Hepatocyte (in vitro differentiated cells): ENCODE measurements around the gene FRMD3. TPM values are rescaled to one million over a fixed set of nuclear protein-coding genes. Genes with fewer than 3 reads are reported as not detected.

Experiments
- DNase-seq: peaks from one replicate; pipeline ENCODE4 v3.0.0-alpha.2; 2016; ENCODE audit warnings: low spot score
- H2AFZ ChIP-seq: fragments of 200-600 bp; sonication (generic); 2 replicates; pipeline ENCODE4 v1.6.0; 2016; ENCODE audit warnings: antibody characterized with exemption, mild to moderate bottlenecking
- H3K27ac ChIP-seq: fragments of 200-600 bp; sonication (generic); 2 replicates; pipeline ENCODE4 v1.5.1; 2016; ENCODE audit warnings: mild to moderate bottlenecking
- H3K27me3 ChIP-seq: fragments of 200-600 bp; sonication (generic); 2 replicates; pipeline ENCODE4 v1.6.1; 2016
- H3K36me3 ChIP-seq: fragments of 200-600 bp; sonication (generic); replicated peaks from 2 replicates; pipeline ENCODE4 v1.5.1; 2016; ENCODE audit warnings: low read depth; ENCODE audit not compliant: insufficient read depth
- H3K4me1 ChIP-seq: fragments of 200-600 bp; sonication (generic); 2 replicates; pipeline ENCODE4 v1.5.1; 2016; ENCODE audit warnings: mild to moderate bottlenecking, moderate library complexity; ENCODE audit not compliant: insufficient read depth
- H3K4me2 ChIP-seq: fragments of 200-600 bp; sonication (generic); 2 replicates; pipeline ENCODE4 v1.6.0; 2016
- H3K4me3 ChIP-seq: fragments of 200-600 bp; sonication (generic); 2 replicates; pipeline ENCODE4 v1.5.1; 2016; ENCODE audit warnings: mild to moderate bottlenecking
- H3K79me2 ChIP-seq: fragments of 200-600 bp; sonication (generic); 2 replicates; pipeline ENCODE4 v1.6.0; 2017; ENCODE audit warnings: mild to moderate bottlenecking
- H3K9me2 ChIP-seq: fragments of 200-600 bp; sonication (generic); replicated peaks from 2 replicates; pipeline ENCODE4 v1.6.0; 2017; ENCODE audit warnings: mild to moderate bottlenecking; ENCODE audit not compliant: insufficient read depth
- H3K9me3 ChIP-seq: fragments of 200-600 bp; sonication (generic); 2 replicates; pipeline ENCODE4 v1.5.1; 2016; ENCODE audit warnings: low read depth, mild to moderate bottlenecking
- H4K20me1 ChIP-seq: fragments of 200-600 bp; sonication (generic); 2 replicates; pipeline ENCODE4 v1.6.0; 2016; ENCODE audit warnings: mild to moderate bottlenecking; ENCODE audit not compliant: insufficient read depth, poor library complexity, severe bottlenecking
- EZH2 ChIP-seq: fragments of 200-600 bp; sonication (generic); IDR thresholded peaks from 2 replicates; pipeline ENCODE4 v1.6.1; 2016; ENCODE audit warnings: antibody characterized with exemption, mild to moderate bottlenecking, borderline replicate concordance
- EZH2phosphoT487 ChIP-seq: fragments of 200-600 bp; sonication (generic); IDR thresholded peaks from one replicate; pipeline ENCODE4 v1.6.1; 2018; ENCODE audit warnings: antibody characterized with exemption, mild to moderate bottlenecking, low read depth, moderate library complexity; ENCODE audit not compliant: unreplicated experiment, severe bottlenecking
- WGBS: methylation state at CpG from one replicate; pipeline ENCODE4 v1.1.6; 2016; ENCODE audit warnings: low lambda C conversion rate; ENCODE audit errors: missing lambda C conversion rate; 5-methylcytosine and 5-hydroxymethylcytosine counted together
- polyA plus RNA-seq: library from polyadenylated mRNA; unstranded; fragments of >200 nt; fragmentation: Nextera tagmentation; extraction: Ambion mirVana; gene quantifications from 2 replicates; pipeline ENCODE4 v1.2.1, GENCODE V29; 2016
- total RNA-seq: library from RNA; depleted of rRNA; stranded (reverse); fragments of >200 nt; gene quantifications from 2 replicates; pipeline ENCODE4 v1.2.3, GENCODE V29; 2014
- TF ChIP-seq, protein P1 (sequence below): fragments of 200-600 bp; sonication (generic); IDR thresholded peaks from 2 replicates; pipeline ENCODE4 v1.5.1; 2016; ENCODE audit warnings: antibody characterized with exemption, mild to moderate bottlenecking; ENCODE audit not compliant: poor library complexity

FRMD3 gene
- total and polyA plus RNA-seq, 2 experiments from 2014 or later, result 3.9 to 7.0 TPM

DNA sequence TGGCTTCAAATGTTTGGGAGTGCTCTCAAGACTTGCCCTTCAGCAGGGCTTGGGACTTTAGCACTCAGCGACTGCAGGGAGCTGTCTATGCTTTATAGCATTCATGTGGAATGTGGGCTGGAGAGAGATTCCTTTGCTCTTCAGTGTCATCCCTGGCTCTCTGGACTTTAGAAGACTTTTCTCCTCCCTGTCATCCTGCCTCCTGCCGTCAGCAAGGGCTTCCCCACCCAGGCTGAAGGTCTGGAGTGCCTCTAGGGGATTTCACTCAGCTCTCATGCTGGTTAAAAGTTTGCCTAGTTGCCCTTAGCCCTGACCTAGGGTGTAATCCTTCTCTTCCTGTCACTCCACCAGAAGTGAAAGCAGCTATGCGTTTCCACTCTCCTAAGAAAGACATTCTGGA is 210.9 kb downstream of the FRMD3 start:
- H4K20me1 ChIP-seq, result no peaks in the 10 kb centered on the region
- H3K9me2 ChIP-seq, result no peaks in the 10 kb centered on the region
- no peaks in the 10 kb centered on the region for H3K79me2 ChIP-seq
- WGBS, result 20% methylated on average over 3 of the region's 3 CpGs
- TF ChIP-seq, protein P1, sequence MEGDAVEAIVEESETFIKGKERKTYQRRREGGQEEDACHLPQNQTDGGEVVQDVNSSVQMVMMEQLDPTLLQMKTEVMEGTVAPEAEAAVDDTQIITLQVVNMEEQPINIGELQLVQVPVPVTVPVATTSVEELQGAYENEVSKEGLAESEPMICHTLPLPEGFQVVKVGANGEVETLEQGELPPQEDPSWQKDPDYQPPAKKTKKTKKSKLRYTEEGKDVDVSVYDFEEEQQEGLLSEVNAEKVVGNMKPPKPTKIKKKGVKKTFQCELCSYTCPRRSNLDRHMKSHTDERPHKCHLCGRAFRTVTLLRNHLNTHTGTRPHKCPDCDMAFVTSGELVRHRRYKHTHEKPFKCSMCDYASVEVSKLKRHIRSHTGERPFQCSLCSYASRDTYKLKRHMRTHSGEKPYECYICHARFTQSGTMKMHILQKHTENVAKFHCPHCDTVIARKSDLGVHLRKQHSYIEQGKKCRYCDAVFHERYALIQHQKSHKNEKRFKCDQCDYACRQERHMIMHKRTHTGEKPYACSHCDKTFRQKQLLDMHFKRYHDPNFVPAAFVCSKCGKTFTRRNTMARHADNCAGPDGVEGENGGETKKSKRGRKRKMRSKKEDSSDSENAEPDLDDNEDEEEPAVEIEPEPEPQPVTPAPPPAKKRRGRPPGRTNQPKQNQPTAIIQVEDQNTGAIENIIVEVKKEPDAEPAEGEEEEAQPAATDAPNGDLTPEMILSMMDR, result peak; percentile 4
- no peak for TF ChIP-seq EZH2
- TF ChIP-seq EZH2phosphoT487, result no peak
- no peaks in the 10 kb centered on the region for H3K4me1 ChIP-seq
- H3K4me2 ChIP-seq, result no peak overlapping the region
- H3K27me3 ChIP-seq, result no peaks in the 10 kb centered on the region
- H3K36me3 ChIP-seq, result no peaks in the 10 kb centered on the region
- H3K9me3 ChIP-seq, result peaks cover 4% of the 10 kb centered on the region
- no peak overlapping the region for H2AFZ ChIP-seq
- H3K4me3 ChIP-seq, result no peak overlapping the region
- H3K27ac ChIP-seq, result no peak overlapping the region
- DNase-seq, result peak; percentile 34

DNA sequence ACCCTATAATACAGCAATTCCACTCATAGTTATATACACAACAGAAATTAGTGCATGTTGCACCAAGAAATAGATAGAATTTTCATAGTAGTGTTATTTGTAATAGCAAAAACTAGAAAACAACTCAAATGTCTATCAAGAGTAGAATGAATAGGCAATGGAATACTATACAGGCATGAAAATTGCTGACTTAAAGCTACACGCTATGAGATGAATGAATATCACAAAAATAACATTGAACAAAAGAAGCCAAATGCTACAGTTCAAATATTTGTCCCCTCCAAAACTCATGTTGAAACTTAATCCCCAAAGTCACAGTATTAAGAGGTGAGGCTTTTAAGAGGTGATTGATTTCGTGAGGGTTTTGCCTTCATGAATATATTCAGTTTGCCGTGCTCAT is 215.1 kb downstream of the FRMD3 start:
- no peak for TF ChIP-seq EZH2
- TF ChIP-seq, protein P1, result no peak
- no peak for TF ChIP-seq EZH2phosphoT487
- 90% methylated on average over 3 of the region's 3 CpGs for WGBS
- Histone ChIP-seq H4K20me1 (no peaks in the 10 kb centered on the region), H3K4me2 (no peak overlapping the region), H3K79me2 (no peaks in the 10 kb centered on the region), H3K9me3 (peaks cover 4% of the 10 kb centered on the region), H3K27me3 (no peaks in the 10 kb centered on the region), H2AFZ (no peak overlapping the region), H3K9me2 (no peaks in the 10 kb centered on the region), H3K4me1 (no peaks in the 10 kb centered on the region), H3K4me3 (no peak overlapping the region), H3K27ac (no peak overlapping the region), H3K36me3 (no peaks in the 10 kb centered on the region)
- DNase-seq, result no peak

DNA sequence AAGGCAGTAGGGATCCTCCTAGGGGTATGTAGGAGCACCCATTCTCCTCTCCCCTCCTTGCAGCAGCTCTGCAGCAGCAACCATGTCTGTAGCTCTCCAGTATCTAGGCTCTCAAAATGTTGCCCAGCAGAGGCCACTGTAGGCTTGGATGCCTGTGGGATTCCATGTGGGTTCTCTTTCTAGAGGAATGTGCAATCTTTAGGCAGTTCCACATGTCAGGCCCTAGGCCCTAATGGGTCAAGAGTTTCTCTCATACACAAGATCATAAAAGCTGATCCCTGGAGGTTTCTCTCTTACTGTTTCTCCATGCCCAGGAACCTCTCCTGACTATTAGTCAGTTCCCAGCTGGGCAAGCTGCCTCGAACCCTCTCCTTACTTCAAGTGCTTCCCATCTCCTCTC is 215.8 kb downstream of the FRMD3 start:
- Histone ChIP-seq H3K4me3 (no peak overlapping the region), H3K27me3 (no peaks in the 10 kb centered on the region), H3K4me2 (no peak overlapping the region), H3K79me2 (no peaks in the 10 kb centered on the region), H3K27ac (no peak overlapping the region), H3K9me3 (peaks cover 4% of the 10 kb centered on the region), H3K9me2 (no peaks in the 10 kb centered on the region), H4K20me1 (no peaks in the 10 kb centered on the region), H2AFZ (no peak overlapping the region), H3K4me1 (no peaks in the 10 kb centered on the region), H3K36me3 (no peaks in the 10 kb centered on the region)
- TF ChIP-seq, protein P1, result no peak
- TF ChIP-seq EZH2phosphoT487, result no peak
- no peak for TF ChIP-seq EZH2
- DNase-seq, result no peak
- 100% methylated on average over 1 of the region's 1 CpG for WGBS

DNA sequence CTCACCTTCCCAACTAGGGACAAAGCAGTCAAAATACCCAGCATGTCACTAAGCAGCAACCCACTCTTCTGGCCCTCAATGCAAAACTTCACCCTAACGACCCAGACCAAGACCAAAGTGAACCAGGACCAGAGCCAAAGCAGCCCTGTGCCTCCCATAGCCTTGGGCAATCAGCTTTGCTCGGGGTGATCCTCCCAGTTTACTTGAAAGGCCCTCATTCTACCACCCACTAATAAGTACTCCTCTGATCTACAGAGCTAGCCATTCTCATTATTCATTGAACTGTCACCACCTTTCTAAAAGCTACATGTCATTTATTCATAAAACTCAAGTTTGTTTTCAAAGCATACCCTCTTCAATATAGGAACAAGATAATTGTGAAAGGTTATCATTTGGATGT is 221.0 kb downstream of the FRMD3 start:
- no peak overlapping the region for H3K4me2 ChIP-seq

More for the DNA sequence above, 221.0 kb downstream of the FRMD3 start:
- WGBS, result 27% methylated on average over 2 of the region's 2 CpGs
- no peak overlapping the region for H3K27ac ChIP-seq
- no peak overlapping the region for H3K4me3 ChIP-seq
- H2AFZ ChIP-seq, result no peak overlapping the region
- H3K9me3 ChIP-seq, result no peaks in the 10 kb centered on the region
- H3K27me3 ChIP-seq, result no peaks in the 10 kb centered on the region
- DNase-seq, result no peak
- TF ChIP-seq, protein P1, result no peak
- no peak for TF ChIP-seq EZH2phosphoT487
- no peak for TF ChIP-seq EZH2
- H3K79me2 ChIP-seq, result no peaks in the 10 kb centered on the region
- H3K9me2 ChIP-seq, result no peaks in the 10 kb centered on the region
- no peaks in the 10 kb centered on the region for H3K4me1 ChIP-seq
- H4K20me1 ChIP-seq, result no peaks in the 10 kb centered on the region
- no peaks in the 10 kb centered on the region for H3K36me3 ChIP-seq
